ENCODE results near the gene NDST1.

- TF ChIP-seq EZH2phosphoT487 (IDR thresholded peaks at IDR 0.05; ENCODE audit: insufficient read depth, low read depth), result no peak
- no peak for TF ChIP-seq EZH2 (IDR thresholded peaks at IDR 0.05; ENCODE audit: insufficient read depth, poor library complexity, severe bottlenecking)
Observed at GRCh38 chr5:150461231-150461630, 46.7 kb upstream of the NDST1 start.

All from GM23248 (cell line).